Effector memory CD8-positive, alpha-beta T cell (primary cell): ENCODE measurements around the gene APOC1.
"Not testable (repeated sequence)": the region's sequence is repeated elsewhere in the genome, so short reads cannot be mapped to it uniquely, and the experiment has no call there.

ENCODE experiments used
- ATAC-seq: fragments of 150-1000 bp; cut with Tn5 transposase; replicated peaks from 2 replicates; pipeline ENCODE4 v1.10.0; 2021; ENCODE audit warnings: mild to moderate bottlenecking, moderate library complexity
- DNase-seq, 3 experiments: peaks; one replicate each; pipeline ENCODE4 v3.0.0; 2021
- H3K27ac Mint-ChIP-seq, 2 donors: one replicate each; pipeline ENCODE4 v1.8.0; 2022; ENCODE audit warnings: mild to moderate bottlenecking in 2 of 2, mixed read lengths in 2 of 2, moderate library complexity in 2 of 2
- H3K27me3 Mint-ChIP-seq, 2 donors: one replicate each; pipeline ENCODE4 v1.8.0; 2022; ENCODE audit warnings: mixed read lengths in 2 of 2
- H3K36me3 Mint-ChIP-seq: one replicate; pipeline ENCODE4 v1.8.0; 2022; ENCODE audit warnings: mild to moderate bottlenecking, moderate library complexity, mixed read lengths; ENCODE audit not compliant: insufficient read depth
- H3K4me1 Mint-ChIP-seq, 2 donors: one replicate each; pipeline ENCODE4 v1.8.0; 2022; ENCODE audit warnings: low read depth in 2 of 2, mixed read lengths in 2 of 2
- H3K4me3 Mint-ChIP-seq, 2 donors: one replicate each; pipeline ENCODE4 v1.8.0; 2022; ENCODE audit warnings: mild to moderate bottlenecking in 2 of 2, mixed read lengths in 2 of 2, moderate library complexity in 2 of 2
- H3K9me3 Mint-ChIP-seq, 2 donors: one replicate each; pipeline ENCODE4 v1.8.0; 2022; ENCODE audit warnings: mixed read lengths in 2 of 2

Gene APOC1

GRCh38 chr19:44909775-44910174, 4.6 kb upstream of the APOC1 start:
- Mint-ChIP-seq H3K27ac (no peak overlapping the region), H3K36me3 (peaks cover 9% of the 10 kb centered on the region), H3K27me3 (peaks cover 58 to 59% of the 10 kb centered on the region in 2 donors), H3K4me1 (peaks cover 8 to 10% of the 10 kb centered on the region in 2 donors), H3K9me3 (no peaks in the 10 kb centered on the region), H3K4me3 (no peak overlapping the region)
- ATAC-seq (no peak), DNase-seq (no peak)

- not testable (repeated sequence) for H3K36me3 Mint-ChIP-seq, H3K4me3 Mint-ChIP-seq, ATAC-seq, H3K27ac Mint-ChIP-seq, DNase-seq, H3K9me3 Mint-ChIP-seq
- peaks cover 3 to 10% of the 10 kb centered on the region in 2 donors for H3K4me1 Mint-ChIP-seq
- H3K27me3 Mint-ChIP-seq = peaks cover 41 to 50% of the 10 kb centered on the region in 2 donors
These were observed 2.5 kb upstream of the APOC1 start for GRCh38 chr19:44911896-44912295.

GRCh38 chr19:44912854-44913253, 1.6 kb upstream of the APOC1 start:
- peaks cover 3 to 10% of the 10 kb centered on the region in 2 donors for H3K4me1 Mint-ChIP-seq
- peaks cover 7% of the 10 kb centered on the region for H3K36me3 Mint-ChIP-seq
- no peaks in the 10 kb centered on the region for H3K9me3 Mint-ChIP-seq
- H3K4me3 Mint-ChIP-seq = no peak overlapping the region
- H3K27ac Mint-ChIP-seq = no peak overlapping the region
- DNase-seq (no peak), ATAC-seq (no peak)
- peaks cover 37 to 44% of the 10 kb centered on the region in 2 donors for H3K27me3 Mint-ChIP-seq

GRCh38 chr19:44913512-44914432, 636 bp upstream of the APOC1 start:
- H3K4me1 Mint-ChIP-seq = peaks cover 3 to 10% of the 10 kb centered on the region in 2 donors
- ATAC-seq, H3K36me3 Mint-ChIP-seq, DNase-seq, H3K9me3 Mint-ChIP-seq: not testable (repeated sequence)
- H3K27me3 Mint-ChIP-seq = peaks cover 37 to 39% of the 10 kb centered on the region in 2 donors
- peak overlapping the region; percentile 85 to 91 for H3K4me3 Mint-ChIP-seq
- peak overlapping the region in 1 of 2 donors; percentile 84 for H3K27ac Mint-ChIP-seq

- no peaks in the 10 kb centered on the region for H3K9me3 Mint-ChIP-seq
- DNase-seq (no peak), ATAC-seq (no peak)
- no peak overlapping the region for H3K4me3 Mint-ChIP-seq
- peaks cover 25 to 36% of the 10 kb centered on the region in 2 donors for H3K27me3 Mint-ChIP-seq
- H3K36me3 Mint-ChIP-seq = peaks cover 2% of the 10 kb centered on the region
- H3K4me1 Mint-ChIP-seq = peaks cover 7 to 11% of the 10 kb centered on the region in 2 donors
- no peak overlapping the region for H3K27ac Mint-ChIP-seq
These were observed 9.9 kb downstream of the APOC1 start for GRCh38 chr19:44924243-44924725.

- ATAC-seq (no peak), DNase-seq (no peak)
- Mint-ChIP-seq H3K4me1 (peaks cover 7 to 11% of the 10 kb centered on the region in 2 donors), H3K27me3 (peaks cover 31 to 36% of the 10 kb centered on the region in 2 donors), H3K27ac (no peak overlapping the region), H3K9me3 (no peaks in the 10 kb centered on the region), H3K36me3 (peaks cover 2% of the 10 kb centered on the region), H3K4me3 (no peak overlapping the region)
These were observed 10.9 kb downstream of the APOC1 start for GRCh38 chr19:44925114-44925891.

- H3K9me3 Mint-ChIP-seq, H3K36me3 Mint-ChIP-seq, H3K27ac Mint-ChIP-seq, ATAC-seq, DNase-seq: not testable (repeated sequence)
- H3K4me3 Mint-ChIP-seq = peak overlapping the region; percentile 33 to 73
- peaks cover 32 to 36% of the 10 kb centered on the region in 2 donors for H3K27me3 Mint-ChIP-seq
- peaks cover 7 to 11% of the 10 kb centered on the region in 2 donors for H3K4me1 Mint-ChIP-seq
These were observed 12.1 kb downstream of the APOC1 start for GRCh38 chr19:44926245-44927077.

GRCh38 chr19:44927746-44928145, 13.3 kb downstream of the APOC1 start:
- Mint-ChIP-seq H3K27ac (no peak overlapping the region), H3K36me3 (peaks cover 2% of the 10 kb centered on the region), H3K27me3 (peaks cover 32 to 36% of the 10 kb centered on the region in 2 donors), H3K4me1 (peaks cover 7 to 11% of the 10 kb centered on the region in 2 donors), H3K4me3 (no peak overlapping the region), H3K9me3 (no peaks in the 10 kb centered on the region)
- DNase-seq (no peak), ATAC-seq (no peak)

- peaks cover 7 to 11% of the 10 kb centered on the region in 2 donors for H3K4me1 Mint-ChIP-seq
- H3K4me3 Mint-ChIP-seq = no peak overlapping the region
- H3K27ac Mint-ChIP-seq = no peak overlapping the region
- peaks cover 26 to 30% of the 10 kb centered on the region in 2 donors for H3K27me3 Mint-ChIP-seq
- H3K9me3 Mint-ChIP-seq = no peaks in the 10 kb centered on the region
- peaks cover 2% of the 10 kb centered on the region for H3K36me3 Mint-ChIP-seq
- no peak for ATAC-seq
- DNase-seq = no peak
These were observed 15.7 kb downstream of the APOC1 start for GRCh38 chr19:44930088-44930487.

GRCh38 chr19:44931541-44931940, 17.1 kb downstream of the APOC1 start:
- peaks cover 2% of the 10 kb centered on the region for H3K36me3 Mint-ChIP-seq
- H3K4me3 Mint-ChIP-seq = no peak overlapping the region
- no peak for DNase-seq
- H3K9me3 Mint-ChIP-seq = no peaks in the 10 kb centered on the region
- no peak for ATAC-seq
- peaks cover 11 to 15% of the 10 kb centered on the region in 2 donors for H3K27me3 Mint-ChIP-seq
- peaks cover 4 to 5% of the 10 kb centered on the region in 2 donors for H3K4me1 Mint-ChIP-seq
- H3K27ac Mint-ChIP-seq = no peak overlapping the region

GRCh38 chr19:44939668-44940067, 25.3 kb downstream of the APOC1 start:
- no peak for DNase-seq
- Mint-ChIP-seq H3K27ac (no peak overlapping the region), H3K4me1 (peaks cover 0 to 4% of the 10 kb centered on the region in 2 donors)

GRCh38 chr19:44942067-44942571, 27.7 kb downstream of the APOC1 start, which contains the start of gene APOC4:
TSS of gene APOC4 (plus strand) at chr19:44942237. CDS start at chr19:44942278, 41 bp downstream.
- peaks cover 0 to 4% of the 10 kb centered on the region in 2 donors for H3K4me1 Mint-ChIP-seq
- ATAC-seq (no peak), DNase-seq (no peak)
- no peak within 1 kb of the TSS for H3K27ac Mint-ChIP-seq
- H3K36me3 Mint-ChIP-seq = peaks cover 3% of the 10 kb centered on the region
- no peaks in the 10 kb centered on the region for H3K9me3 Mint-ChIP-seq
- H3K4me3 Mint-ChIP-seq = no peak within 1 kb of the TSS
- peaks cover 6 to 23% of the 10 kb centered on the region in 2 donors for H3K27me3 Mint-ChIP-seq

More at GRCh38 chr19:44939668-44940067, 25.3 kb downstream of the APOC1 start:
- Mint-ChIP-seq H3K4me3 (no peak overlapping the region), H3K27me3 (peaks cover 6 to 23% of the 10 kb centered on the region in 2 donors), H3K36me3 (peaks cover 3% of the 10 kb centered on the region), H3K9me3 (no peaks in the 10 kb centered on the region)
- ATAC-seq = no peak
